Suprapubic skin (tissue), 4 donors: Measurements from ENCODE around the gene RGS16.

ENCODE experiments used
- CTCF ChIP-seq, 2 donors: fragments of 200-600 bp in 1 of 2; fragments of 450-650 bp in 1 of 2; sonication (generic) in 1 of 2; IDR thresholded peaks; one replicate each; pipeline ENCODE4 v1.5.1; 2016 to 2019; ENCODE audit warnings: antibody characterized with exemption in 2 of 2, mild to moderate bottlenecking in 1 of 2, moderate library complexity in 1 of 2
- POLR2A ChIP-seq, 2 donors: fragments of 450-650 bp; IDR thresholded peaks; one replicate each; pipeline ENCODE4 v1.6.1; 2017; ENCODE audit warnings: antibody characterized with exemption in 2 of 2, mild to moderate bottlenecking in 2 of 2, moderate library complexity in 2 of 2
- POLR2AphosphoS5 ChIP-seq, 3 donors: sonication (generic); formaldehyde crosslinking; IDR thresholded peaks; one replicate each; pipeline ENCODE4 v1.6.1; 2017; ENCODE audit warnings: antibody characterized with exemption in 3 of 3

- no peak for TF ChIP-seq POLR2A (IDR thresholded peaks at IDR 0.05)
- TF ChIP-seq POLR2AphosphoS5 (IDR thresholded peaks at IDR 0.05): no peak
- TF ChIP-seq CTCF (IDR thresholded peaks at IDR 0.05): no peak
These were observed 7.6 kb upstream of the RGS16 start for GRCh38 chr1:182611787-182612186.
